NCI-H345 (cell line): ENCODE results near the gene TJAP1.
A peak's percentile ranks its signal among the peaks of the same experiment; 100 is the strongest.

Experiments used
- DNase-seq: peaks from one replicate; lab custom pipeline; 2025; lab: John Stamatoyannopoulos, UW

Gene TJAP1

GRCh38 chr6:43477235-43478007, at the start of gene TJAP1:
Gene TJAP1 (plus strand): TSS chr6:43477570. CDS start chr6:43499002, 21,432 bp downstream.
- peak; percentile 94 for DNase-seq

GRCh38 chr6:43428112-43428570, 49.2 kb upstream of the TJAP1 start:
- DNase-seq: no peak

- no peak for DNase-seq
Observed at GRCh38 chr6:43428874-43429273, 48.5 kb upstream of the TJAP1 start.

DNA sequence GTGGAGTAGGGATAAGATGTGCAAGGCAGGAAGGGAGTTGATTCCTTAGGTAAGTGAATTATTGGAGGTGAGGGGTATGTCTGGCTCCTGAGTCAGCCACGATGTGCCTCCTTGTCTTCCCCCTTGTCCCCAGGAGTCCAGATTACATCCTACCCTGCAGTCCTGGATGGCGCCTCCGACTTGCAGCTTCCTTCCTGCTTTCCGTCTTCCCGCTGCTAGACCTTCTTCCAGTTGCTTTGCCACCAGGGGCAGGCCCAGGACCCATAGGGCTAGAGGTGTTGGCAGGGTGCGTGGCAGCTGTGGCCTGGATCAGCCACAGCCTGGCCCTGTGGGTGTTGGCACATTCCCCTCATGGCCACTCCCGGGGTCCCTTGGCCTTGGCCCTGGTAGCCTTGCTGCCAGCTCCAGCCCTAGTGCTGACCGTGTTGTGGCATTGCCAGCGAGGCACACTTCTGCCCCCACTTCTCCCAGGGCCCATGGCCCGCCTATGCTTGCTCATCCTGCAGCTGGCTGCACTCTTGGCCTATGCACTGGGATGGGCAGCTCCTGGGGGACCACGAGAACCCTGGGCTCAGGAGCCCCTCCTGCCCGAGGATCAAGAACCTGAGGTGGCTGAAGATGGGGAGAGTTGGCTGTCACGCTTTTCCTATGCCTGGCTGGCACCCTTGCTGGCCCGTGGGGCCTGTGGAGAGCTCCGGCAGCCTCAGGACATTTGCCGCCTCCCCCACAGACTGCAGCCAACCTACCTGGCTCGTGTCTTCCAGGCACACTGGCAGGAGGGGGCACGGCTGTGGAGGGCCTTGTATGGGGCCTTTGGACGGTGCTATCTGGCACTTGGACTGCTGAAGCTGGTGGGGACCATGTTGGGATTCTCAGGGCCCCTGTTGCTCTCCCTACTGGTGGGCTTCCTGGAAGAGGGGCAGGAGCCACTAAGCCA, 45.1 kb upstream of the TJAP1 start:
- DNase-seq: no peak

DNA sequence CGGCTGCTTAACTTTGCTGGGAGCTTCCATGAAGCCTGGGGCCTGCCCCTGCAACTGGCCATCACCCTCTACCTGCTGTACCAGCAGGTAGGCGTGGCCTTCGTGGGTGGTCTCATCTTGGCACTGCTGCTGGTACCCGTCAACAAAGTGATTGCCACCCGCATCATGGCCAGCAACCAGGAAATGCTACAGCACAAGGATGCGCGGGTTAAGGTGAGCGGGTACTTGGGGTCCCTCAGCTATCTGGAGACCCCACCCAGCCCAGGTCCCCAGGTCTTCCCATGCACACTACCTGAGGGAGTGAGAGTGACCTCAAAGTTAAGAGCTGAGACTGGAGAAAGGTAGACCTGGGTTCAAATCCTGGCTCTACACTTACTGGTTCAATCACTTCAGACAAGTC, 44.2 kb upstream of the TJAP1 start:
- DNase-seq: no peak

DNA sequence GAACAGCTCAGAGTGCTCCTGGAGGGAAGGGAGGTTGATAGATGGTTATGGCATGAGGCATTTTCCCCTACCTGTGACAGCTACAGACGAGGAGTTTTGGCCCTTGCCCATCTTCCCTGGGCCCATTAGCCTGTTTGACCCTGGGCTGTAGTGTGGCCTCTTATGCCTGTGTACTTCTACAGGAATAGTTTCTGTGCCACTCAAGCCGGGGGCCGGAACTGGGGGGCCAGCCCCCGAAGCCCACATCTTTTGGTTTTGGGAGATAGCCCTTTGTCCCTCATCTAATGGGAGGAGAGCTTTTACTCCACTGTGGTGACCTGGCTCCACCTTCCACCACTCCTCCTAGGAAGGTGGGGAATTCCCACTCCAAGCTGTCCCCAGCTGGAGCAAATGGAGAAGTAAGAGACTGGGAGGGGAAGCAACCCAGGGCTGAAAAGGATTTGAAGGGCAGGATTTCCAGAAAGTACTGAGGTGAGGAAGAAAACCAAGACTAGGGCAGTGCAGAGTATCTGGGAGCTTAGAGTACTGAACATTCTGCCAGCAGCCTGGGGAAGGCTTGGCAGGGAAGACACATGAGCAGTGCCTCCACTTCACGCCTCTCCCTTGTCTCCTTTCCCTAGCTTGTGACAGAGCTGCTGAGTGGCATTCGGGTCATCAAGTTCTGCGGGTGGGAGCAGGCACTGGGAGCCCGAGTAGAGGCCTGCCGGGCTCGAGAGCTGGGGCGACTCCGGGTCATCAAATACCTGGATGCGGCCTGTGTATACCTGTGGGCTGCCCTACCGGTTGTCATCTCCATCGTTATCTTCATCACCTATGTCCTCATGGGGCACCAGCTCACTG, 43.1 kb upstream of the TJAP1 start:
- no peak for DNase-seq

DNA sequence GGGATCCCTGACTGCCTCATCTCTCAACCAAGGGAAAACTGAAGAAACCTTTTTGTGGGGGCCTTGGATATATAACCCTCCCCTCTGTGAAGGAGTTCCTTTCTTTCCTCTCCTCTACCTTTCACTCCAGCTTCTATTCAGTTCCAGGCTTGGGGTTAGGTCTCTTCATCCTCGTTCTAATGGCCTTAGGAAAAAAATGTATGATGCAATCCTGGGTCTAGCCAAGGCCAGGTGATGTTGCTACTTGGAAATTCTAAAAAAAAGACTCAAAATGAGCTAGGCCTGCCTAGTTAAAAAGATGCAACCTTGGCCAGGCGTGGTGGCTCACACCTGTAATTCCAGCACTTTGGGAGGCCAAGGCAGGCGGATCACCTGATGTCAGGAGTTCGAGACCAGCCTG, 42.4 kb upstream of the TJAP1 start:
- DNase-seq: no peak

- DNase-seq: no peak
Observed at GRCh38 chr6:43435682-43436437, 41.5 kb upstream of the TJAP1 start.

DNA sequence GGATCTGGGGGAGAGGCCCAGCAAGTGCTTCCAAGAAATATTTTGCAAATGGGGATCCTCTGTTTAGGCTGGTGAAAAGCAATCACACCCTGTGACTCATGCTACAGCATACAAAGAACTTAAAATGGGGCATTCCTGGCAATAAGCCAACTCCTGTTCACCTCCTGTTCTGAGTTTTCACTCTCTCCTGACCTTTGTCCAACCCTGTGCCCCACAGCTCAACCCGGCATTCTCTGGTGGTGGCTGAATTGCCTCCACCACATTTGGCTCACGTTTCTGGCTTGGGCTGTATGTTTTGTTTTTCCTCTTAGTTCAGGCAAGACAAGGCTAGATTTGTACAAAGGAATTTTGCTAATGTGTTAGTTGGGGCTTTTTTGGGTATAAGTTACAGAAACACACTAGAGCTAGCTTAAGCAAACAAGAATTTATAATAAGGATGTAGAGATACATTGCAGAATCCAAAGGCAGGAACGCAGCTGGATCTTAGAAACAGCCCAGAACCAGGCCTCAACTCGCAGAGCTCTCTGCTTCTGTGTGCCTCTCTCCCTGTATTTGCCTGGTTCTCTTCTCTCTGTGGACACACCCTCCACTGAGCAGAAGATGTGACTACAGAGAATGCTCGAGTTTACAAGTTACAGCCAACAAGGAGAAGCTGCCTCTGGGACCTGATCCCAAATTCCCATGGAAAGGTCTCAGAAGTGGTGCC, 40.6 kb upstream of the TJAP1 start:
- no peak for DNase-seq

GRCh38 chr6:43437700-43438099, 39.7 kb upstream of the TJAP1 start:
- no peak for DNase-seq

- DNase-seq: no peak
Observed at GRCh38 chr6:43442935-43443334, 34.4 kb upstream of the TJAP1 start.

GRCh38 chr6:43444036-43444435, 33.3 kb upstream of the TJAP1 start:
- no peak for DNase-seq

DNA sequence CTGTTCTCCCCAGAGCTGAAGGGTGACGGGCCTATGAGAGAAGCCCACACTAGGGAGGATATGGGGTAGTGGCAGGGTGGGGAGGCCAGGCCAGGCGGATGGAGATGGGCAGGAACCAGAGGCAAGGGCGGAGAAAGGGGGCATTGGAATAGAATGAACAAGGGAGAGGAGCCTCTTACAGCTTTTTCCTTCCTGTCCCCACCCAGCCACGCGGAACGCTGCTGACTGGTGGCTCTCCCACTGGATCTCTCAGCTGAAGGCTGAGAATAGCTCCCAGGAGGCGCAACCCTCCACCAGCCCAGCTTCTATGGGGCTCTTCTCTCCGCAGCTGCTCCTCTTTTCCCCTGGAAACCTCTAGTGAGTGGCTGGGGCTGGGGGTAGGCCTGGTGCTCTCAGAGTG, 32.8 kb upstream of the TJAP1 start:
- DNase-seq: no peak

GRCh38 chr6:43445576-43445975, 31.8 kb upstream of the TJAP1 start:
- no peak for DNase-seq

DNA sequence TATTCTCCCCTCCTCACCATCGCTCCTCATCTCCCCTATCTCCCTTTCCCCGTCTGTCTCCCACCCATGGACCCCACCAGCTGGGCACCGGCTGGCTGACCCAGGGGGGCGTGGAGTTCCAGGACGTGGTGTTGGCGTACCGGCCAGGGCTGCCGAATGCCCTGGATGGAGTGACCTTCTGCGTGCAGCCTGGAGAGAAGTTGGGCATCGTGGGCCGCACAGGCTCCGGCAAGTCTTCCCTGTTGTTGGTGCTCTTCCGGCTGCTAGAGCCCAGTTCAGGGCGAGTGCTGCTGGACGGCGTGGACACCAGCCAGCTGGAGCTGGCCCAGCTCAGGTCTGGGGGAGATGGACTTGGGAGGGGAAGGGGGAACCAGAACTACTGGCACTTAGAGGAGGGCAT, 29.8 kb upstream of the TJAP1 start:
- DNase-seq: no peak

DNA sequence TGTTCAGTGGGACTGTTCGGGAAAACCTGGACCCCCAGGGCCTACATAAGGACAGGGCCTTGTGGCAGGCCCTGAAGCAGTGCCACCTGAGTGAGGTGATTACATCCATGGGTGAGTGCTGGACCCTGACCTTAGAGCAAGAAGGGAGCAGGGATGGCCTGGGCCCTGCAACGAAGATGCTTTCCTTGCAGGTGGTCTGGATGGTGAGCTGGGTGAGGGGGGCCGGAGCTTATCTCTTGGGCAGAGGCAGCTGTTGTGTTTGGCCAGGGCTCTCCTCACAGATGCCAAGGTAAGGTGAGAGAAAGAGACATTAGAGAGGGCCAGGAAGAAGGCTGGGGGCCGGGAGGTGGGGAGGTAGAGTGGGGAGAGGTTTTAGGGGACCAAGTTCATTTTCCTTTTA, 28.5 kb upstream of the TJAP1 start:
- DNase-seq: no peak

GRCh38 chr6:43450699-43451131, 26.7 kb upstream of the TJAP1 start:
- no peak for DNase-seq

DNA sequence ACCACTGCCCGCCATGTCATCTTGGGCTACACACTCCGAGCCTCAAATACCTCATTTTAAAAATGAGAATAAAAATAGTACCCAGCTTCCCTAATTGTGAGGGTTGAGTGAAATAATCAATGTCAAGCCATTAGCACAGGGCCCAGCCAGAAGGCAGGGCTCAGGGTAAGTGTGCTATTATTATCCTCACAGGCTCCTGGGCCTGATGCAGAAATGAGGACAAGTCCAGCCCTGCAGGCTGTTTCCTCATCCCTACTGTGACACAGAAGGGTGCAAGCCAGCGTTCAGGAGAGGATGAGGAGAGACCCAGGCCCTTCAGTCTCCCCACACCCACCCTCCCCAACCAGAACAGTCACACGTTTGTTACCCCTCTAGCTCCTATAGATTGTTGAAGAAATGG, 26.0 kb upstream of the TJAP1 start:
- DNase-seq: no peak

GRCh38 chr6:43451939-43452338, 25.4 kb upstream of the TJAP1 start:
- no peak for DNase-seq

- no peak for DNase-seq
Observed at GRCh38 chr6:43452896-43453295, 24.5 kb upstream of the TJAP1 start.

GRCh38 chr6:43453831-43454230, 23.5 kb upstream of the TJAP1 start:
- no peak for DNase-seq
